C4-2B (cell line): Measurements from ENCODE around the gene CCDC121.
"Not testable (repeated sequence)": the region's sequence is repeated elsewhere in the genome, so short reads cannot be mapped to it uniquely, and the experiment has no call there.

Source experiments
- H3K27ac ChIP-seq: fragments of 450-650 bp; 2 replicates; pipeline ENCODE4 v1.5.1; 2017
- CTCF ChIP-seq: fragments of 450-650 bp; conservative IDR thresholded peaks from 2 replicates; pipeline ENCODE4 v1.5.1; 2017; ENCODE audit warnings: mild to moderate bottlenecking
- ZFX ChIP-seq: fragments of 450-650 bp; IDR thresholded peaks from 2 replicates; pipeline ENCODE4 v1.6.1; 2017

CCDC121 gene

GRCh38 chr2:27634291-27634690, 5.5 kb upstream of the CCDC121 start:
- no peak overlapping the region for H3K27ac ChIP-seq
- no peak for TF ChIP-seq CTCF
- TF ChIP-seq ZFX = no peak

GRCh38 chr2:27630257-27630656, 1.4 kb upstream of the CCDC121 start:
- H3K27ac ChIP-seq = not testable (repeated sequence)

DNA sequence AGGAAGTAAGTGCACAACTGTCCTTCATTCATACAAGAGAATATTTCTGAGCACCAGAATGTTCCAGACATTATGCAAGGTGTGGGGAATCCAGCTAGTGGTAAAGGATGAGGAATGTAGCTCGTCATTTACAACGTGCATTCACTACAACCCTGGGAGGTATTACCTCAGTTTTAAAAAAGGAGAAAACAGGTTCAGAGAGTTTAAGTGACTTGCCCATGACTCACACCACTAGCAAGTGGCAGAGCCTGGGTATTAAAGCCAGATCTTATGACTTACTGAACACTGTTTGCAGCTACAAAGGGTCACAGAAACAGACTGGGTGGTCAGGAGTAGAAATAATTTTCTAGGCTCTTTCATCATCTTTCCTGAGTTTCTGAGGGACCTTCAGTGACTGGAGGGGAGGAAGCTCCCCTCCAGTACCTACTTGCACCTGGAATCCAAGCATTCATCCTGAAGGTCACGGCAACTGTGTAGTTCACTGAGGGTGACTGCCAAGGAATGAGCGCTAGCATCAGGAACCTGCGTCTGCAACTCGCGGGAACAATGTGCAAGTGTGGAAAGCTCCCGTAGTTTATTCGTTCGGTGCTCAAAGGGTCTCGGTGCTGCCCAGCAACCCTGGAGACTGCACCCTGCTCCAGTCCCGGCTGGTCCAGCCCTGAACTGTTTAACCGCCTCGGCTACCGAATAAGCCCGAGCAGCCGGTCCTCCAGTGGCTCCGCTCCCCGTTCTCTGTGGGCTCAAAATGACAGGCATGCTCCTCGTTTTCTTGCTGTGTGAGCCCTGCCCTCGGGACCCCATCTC, 647 bp downstream of the CCDC121 start:
- peak overlapping the region; percentile 88 for H3K27ac ChIP-seq
- TF ChIP-seq ZFX = no peak
- no peak for TF ChIP-seq CTCF

DNA sequence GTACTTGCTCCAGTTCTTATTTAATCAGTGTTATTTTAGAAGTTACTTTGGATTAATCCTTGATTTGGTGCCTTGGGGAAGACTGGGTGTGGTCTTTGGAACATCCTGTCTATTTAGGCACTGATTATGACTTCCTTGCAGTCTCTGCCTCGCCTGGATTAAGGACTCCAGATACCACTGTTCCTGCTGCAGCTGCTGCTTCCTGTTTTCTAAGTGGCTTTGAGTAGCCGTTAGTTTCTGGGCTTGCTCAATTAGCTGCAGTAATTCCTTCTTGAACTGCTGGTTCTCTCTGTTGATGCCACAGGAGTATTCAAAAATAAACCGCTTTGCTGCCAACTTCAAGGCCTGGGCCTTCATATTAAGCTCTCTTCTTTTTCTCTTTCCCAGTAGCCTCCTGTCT, 1.9 kb downstream of the CCDC121 start:
- H3K27ac ChIP-seq = not testable (repeated sequence)

GRCh38 chr2:27626323-27626722, 2.5 kb downstream of the CCDC121 start:
- not testable (repeated sequence) for H3K27ac ChIP-seq

DNA sequence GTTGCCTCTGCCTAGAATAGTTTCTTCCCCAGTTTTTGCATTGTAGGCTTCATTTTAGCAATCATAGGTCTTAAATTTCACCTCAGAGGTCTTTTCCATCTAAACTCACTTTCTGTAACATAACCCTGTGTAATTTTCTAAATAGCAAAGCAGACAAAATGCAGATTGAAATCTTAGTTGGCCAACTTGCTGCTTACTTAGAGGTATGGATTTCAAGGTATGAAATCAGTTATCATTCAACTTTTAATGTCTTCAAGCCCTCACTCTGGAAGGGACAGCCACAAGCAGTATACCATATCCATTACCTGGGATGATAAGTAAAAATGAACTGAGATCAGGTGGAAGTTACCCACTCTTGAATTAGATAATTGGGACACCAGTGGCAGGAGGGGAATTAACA, 3.9 kb downstream of the CCDC121 start:
- TF ChIP-seq CTCF (no peak), ZFX (no peak)
- H3K27ac ChIP-seq = no peak overlapping the region

DNA sequence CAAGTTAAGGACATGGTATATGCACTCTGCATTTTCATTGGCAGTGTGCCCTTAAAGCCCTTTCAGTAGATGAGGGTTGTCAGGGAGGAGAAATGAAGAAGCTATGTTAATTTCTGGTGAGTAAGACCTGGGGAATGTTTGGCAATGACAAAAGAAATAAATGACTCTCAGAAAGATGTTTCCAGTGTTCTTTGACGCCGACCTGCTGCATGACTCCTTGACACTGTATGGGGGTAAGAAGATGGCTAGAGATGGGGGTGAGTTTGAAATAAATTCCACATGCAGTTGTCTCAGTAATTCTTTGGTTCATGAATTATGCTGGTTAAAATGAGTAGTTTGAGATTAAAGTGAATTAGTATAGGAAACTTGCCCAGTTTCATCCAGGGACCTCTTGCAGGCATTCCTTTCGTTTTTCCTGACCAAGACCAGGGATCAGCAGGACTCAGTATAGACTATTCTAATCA, 5.9 kb downstream of the CCDC121 start:
- no peak overlapping the region for H3K27ac ChIP-seq
- TF ChIP-seq ZFX (no peak), CTCF (no peak)

- no peak overlapping the region for H3K27ac ChIP-seq
- no peak for TF ChIP-seq CTCF
These were observed 7.3 kb downstream of the CCDC121 start for GRCh38 chr2:27621524-27621923.

- TF ChIP-seq ZFX = no peak
- TF ChIP-seq CTCF = no peak
- no peak overlapping the region for H3K27ac ChIP-seq
These were observed 13.5 kb downstream of the CCDC121 start for GRCh38 chr2:27615316-27615715.
